ENCODE measurements around the gene THBS1. TPM values are rescaled to one million over a fixed set of nuclear protein-coding genes. Genes with fewer than 3 reads are reported as not detected.

THBS1 gene
- total and polyA plus RNA-seq, 12 donors, result 21.9 to 709 (median 271) TPM

DNA sequence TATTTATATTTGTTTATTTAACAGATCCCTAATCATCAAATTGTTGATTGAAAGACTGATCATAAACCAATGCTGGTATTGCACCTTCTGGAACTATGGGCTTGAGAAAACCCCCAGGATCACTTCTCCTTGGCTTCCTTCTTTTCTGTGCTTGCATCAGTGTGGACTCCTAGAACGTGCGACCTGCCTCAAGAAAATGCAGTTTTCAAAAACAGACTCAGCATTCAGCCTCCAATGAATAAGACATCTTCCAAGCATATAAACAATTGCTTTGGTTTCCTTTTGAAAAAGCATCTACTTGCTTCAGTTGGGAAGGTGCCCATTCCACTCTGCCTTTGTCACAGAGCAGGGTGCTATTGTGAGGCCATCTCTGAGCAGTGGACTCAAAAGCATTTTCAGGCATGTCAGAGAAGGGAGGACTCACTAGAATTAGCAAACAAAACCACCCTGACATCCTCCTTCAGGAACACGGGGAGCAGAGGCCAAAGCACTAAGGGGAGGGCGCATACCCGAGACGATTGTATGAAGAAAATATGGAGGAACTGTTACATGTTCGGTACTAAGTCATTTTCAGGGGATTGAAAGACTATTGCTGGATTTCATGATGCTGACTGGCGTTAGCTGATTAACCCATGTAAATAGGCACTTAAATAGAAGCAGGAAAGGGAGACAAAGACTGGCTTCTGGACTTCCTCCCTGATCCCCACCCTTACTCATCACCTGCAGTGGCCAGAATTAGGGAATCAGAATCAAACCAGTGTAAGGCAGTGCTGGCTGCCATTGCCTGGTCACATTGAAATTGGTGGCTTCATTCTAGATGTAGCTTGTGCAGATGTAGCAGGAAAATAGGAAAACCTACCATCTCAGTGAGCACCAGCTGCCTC, 14.7 kb downstream of the THBS1 start:
- H3K9me3 ChIP-seq (replicated peaks in 1 of 3), result no peaks in the 10 kb centered on the region
- DNase-seq, result no peak
- H3K4me1 ChIP-seq (replicated peaks in 1 of 2), result no peaks in the 10 kb centered on the region
- intact Hi-C loops (cut with DNase I), result no loop called here
- no peak overlapping the region for H3K4me3 ChIP-seq
- H3K27ac ChIP-seq, result no peak overlapping the region
- no peaks in the 10 kb centered on the region for H3K27me3 ChIP-seq
- TF ChIP-seq POLR2A (IDR thresholded peaks at IDR 0.05), result no peak
- TF ChIP-seq, protein P1, sequence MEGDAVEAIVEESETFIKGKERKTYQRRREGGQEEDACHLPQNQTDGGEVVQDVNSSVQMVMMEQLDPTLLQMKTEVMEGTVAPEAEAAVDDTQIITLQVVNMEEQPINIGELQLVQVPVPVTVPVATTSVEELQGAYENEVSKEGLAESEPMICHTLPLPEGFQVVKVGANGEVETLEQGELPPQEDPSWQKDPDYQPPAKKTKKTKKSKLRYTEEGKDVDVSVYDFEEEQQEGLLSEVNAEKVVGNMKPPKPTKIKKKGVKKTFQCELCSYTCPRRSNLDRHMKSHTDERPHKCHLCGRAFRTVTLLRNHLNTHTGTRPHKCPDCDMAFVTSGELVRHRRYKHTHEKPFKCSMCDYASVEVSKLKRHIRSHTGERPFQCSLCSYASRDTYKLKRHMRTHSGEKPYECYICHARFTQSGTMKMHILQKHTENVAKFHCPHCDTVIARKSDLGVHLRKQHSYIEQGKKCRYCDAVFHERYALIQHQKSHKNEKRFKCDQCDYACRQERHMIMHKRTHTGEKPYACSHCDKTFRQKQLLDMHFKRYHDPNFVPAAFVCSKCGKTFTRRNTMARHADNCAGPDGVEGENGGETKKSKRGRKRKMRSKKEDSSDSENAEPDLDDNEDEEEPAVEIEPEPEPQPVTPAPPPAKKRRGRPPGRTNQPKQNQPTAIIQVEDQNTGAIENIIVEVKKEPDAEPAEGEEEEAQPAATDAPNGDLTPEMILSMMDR (IDR thresholded peaks at IDR 0.05), result no peak
- peaks cover 0 to 43% of the 10 kb centered on the region in 2 donors for H3K36me3 ChIP-seq (replicated peaks in 1 of 2)
- 83 to 90% (median 88%) methylated on average over 8 of the region's 8 CpGs for WGBS, 4 donors

DNA sequence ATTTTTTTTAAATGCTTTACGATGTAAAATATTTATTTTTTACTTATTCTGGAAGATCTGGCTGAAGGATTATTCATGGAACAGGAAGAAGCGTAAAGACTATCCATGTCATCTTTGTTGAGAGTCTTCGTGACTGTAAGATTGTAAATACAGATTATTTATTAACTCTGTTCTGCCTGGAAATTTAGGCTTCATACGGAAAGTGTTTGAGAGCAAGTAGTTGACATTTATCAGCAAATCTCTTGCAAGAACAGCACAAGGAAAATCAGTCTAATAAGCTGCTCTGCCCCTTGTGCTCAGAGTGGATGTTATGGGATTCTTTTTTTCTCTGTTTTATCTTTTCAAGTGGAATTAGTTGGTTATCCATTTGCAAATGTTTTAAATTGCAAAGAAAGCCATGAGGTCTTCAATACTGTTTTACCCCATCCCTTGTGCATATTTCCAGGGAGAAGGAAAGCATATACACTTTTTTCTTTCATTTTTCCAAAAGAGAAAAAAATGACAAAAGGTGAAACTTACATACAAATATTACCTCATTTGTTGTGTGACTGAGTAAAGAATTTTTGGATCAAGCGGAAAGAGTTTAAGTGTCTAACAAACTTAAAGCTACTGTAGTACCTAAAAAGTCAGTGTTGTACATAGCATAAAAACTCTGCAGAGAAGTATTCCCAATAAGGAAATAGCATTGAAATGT, 15.6 kb downstream of the THBS1 start:
- 72 to 79% (median 77%) methylated on average over 5 of the region's 5 CpGs for WGBS, 4 donors
- no peak for DNase-seq
- H3K36me3 ChIP-seq (replicated peaks in 1 of 2), result peaks cover 0 to 34% of the 10 kb centered on the region in 2 donors
- no peaks in the 10 kb centered on the region for H3K4me1 ChIP-seq (replicated peaks in 1 of 2)
- H3K9me3 ChIP-seq (replicated peaks in 1 of 3), result no peaks in the 10 kb centered on the region
- H3K27ac ChIP-seq, result no peak overlapping the region
- TF ChIP-seq POLR2A (IDR thresholded peaks at IDR 0.05), result no peak
- TF ChIP-seq, protein P1 (IDR thresholded peaks at IDR 0.05), result no peak
- no peak overlapping the region for H3K4me3 ChIP-seq
- intact Hi-C loops (cut with DNase I), result no loop called here
- H3K27me3 ChIP-seq, result no peaks in the 10 kb centered on the region

DNA sequence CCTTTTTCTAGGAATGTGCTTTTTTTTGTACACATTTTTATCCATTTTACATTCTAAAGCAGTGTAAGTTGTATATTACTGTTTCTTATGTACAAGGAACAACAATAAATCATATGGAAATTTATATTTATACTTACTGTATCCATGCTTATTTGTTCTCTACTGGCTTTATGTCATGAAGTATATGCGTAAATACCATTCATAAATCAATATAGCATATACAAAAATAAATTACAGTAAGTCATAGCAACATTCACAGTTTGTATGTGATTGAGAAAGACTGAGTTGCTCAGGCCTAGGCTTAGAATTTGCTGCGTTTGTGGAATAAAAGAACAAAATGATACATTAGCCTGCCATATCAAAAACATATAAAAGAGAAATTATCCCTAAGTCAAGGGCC, 16.5 kb downstream of the THBS1 start:
- H3K36me3 ChIP-seq (replicated peaks in 1 of 2), result peaks cover 0 to 32% of the 10 kb centered on the region in 2 donors
- no peaks in the 10 kb centered on the region for H3K9me3 ChIP-seq (replicated peaks in 1 of 3)
- TF ChIP-seq, protein P1 (IDR thresholded peaks at IDR 0.05), result no peak
- no peak for TF ChIP-seq POLR2A (IDR thresholded peaks at IDR 0.05)
- H3K4me1 ChIP-seq (replicated peaks in 1 of 2), result no peaks in the 10 kb centered on the region
- H3K27me3 ChIP-seq, result no peaks in the 10 kb centered on the region
- no peak overlapping the region for H3K4me3 ChIP-seq
- no peak for DNase-seq
- intact Hi-C loops (cut with DNase I), result no loop called here
- 76 to 90% (median 83%) methylated on average over 2 of the region's 2 CpGs for WGBS, 4 donors
- no peak overlapping the region for H3K27ac ChIP-seq

DNA sequence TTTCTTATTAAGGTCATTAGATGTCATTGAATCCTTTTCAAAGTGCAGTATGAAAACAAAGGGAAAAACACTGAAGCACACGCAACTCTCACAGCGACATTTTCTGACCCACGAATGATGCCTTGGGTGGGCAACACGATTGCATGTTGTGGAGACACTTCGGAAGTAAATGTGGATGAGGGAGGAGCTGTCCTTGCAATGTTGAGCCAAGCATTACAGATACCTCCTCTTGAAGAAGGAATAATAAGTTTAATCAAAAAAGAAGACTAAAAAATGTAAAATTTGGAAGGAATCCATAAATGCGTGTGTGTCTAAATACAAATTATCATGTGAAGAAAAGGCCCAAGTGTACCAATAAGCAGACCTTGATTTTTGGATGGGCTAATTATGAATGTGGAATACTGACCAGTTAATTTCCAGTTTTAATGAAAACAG, 16.9 kb downstream of the THBS1 start:
- intact Hi-C loops (cut with DNase I), result no loop called here
- no peak for DNase-seq
- Histone ChIP-seq H3K4me3 (no peak overlapping the region), H3K27ac (no peak overlapping the region), H3K9me3 (replicated peaks in 1 of 3) (no peaks in the 10 kb centered on the region), H3K4me1 (replicated peaks in 1 of 2) (no peaks in the 10 kb centered on the region), H3K27me3 (no peaks in the 10 kb centered on the region), H3K36me3 (replicated peaks in 1 of 2) (peaks cover 0 to 27% of the 10 kb centered on the region in 2 donors)
- 83 to 89% (median 87%) methylated on average over 6 of the region's 6 CpGs for WGBS, 4 donors
- TF ChIP-seq, protein P1 (IDR thresholded peaks at IDR 0.05), result no peak
- TF ChIP-seq POLR2A (IDR thresholded peaks at IDR 0.05), result no peak

Measured in adrenal gland (tissue), 12 donors.